Endodermal cell (in vitro differentiated cells): Measurements from ENCODE around the gene BTBD10. TPM values are rescaled to one million over a fixed set of nuclear protein-coding genes. Genes with fewer than 3 reads are reported as not detected.

Experiments
- DNase-seq: peaks from one replicate; pipeline ENCODE4 v3.0.0-alpha.2; 2017
- H3K27ac ChIP-seq: 2 replicates; pipeline ENCODE4 v1.5.1; 2013; ENCODE audit warnings: mild to moderate bottlenecking, low read depth, low read length, moderate library complexity
- H3K27me3 ChIP-seq: 2 replicates; pipeline ENCODE4 v1.6.1; 2013; ENCODE audit warnings: mild to moderate bottlenecking, low read length, moderate library complexity; ENCODE audit not compliant: insufficient read depth, control insufficient read depth, poor library complexity, severe bottlenecking
- H3K36me3 ChIP-seq: 2 replicates; pipeline ENCODE4 v1.7.0; 2013; ENCODE audit warnings: mild to moderate bottlenecking, low read length, moderate library complexity; ENCODE audit not compliant: control insufficient read depth, insufficient read depth
- H3K4me1 ChIP-seq: one replicate; pipeline ENCODE4 v1.7.0; 2013; ENCODE audit warnings: low read length; ENCODE audit not compliant: control insufficient read depth, insufficient read depth
- H3K4me3 ChIP-seq: 2 replicates; pipeline ENCODE4 v1.5.1; 2013; ENCODE audit warnings: mild to moderate bottlenecking, low read length, moderate library complexity
- H3K9ac ChIP-seq: 2 replicates; pipeline ENCODE4 v1.6.1; 2013; ENCODE audit warnings: mild to moderate bottlenecking, low read length, moderate library complexity; ENCODE audit not compliant: poor library complexity, severe bottlenecking; ENCODE audit errors: extremely low read depth
- H3K9me3 ChIP-seq: 2 replicates; pipeline ENCODE4 v1.6.1; 2013; ENCODE audit warnings: mild to moderate bottlenecking, low read length, moderate library complexity; ENCODE audit not compliant: control insufficient read depth
- H3K27ac Mint-ChIP-seq: 2 replicates; pipeline ENCODE4 v1.8.0; 2020; ENCODE audit warnings: mixed read lengths
- H3K27me3 Mint-ChIP-seq: 2 replicates; pipeline ENCODE4 v1.8.0; 2021; ENCODE audit warnings: mild to moderate bottlenecking, mixed read lengths; ENCODE audit not compliant: insufficient read depth
- H3K36me3 Mint-ChIP-seq: 2 replicates; pipeline ENCODE4 v1.8.0; 2020; ENCODE audit warnings: low read depth, mixed read lengths
- H3K4me1 Mint-ChIP-seq: 2 replicates; pipeline ENCODE4 v1.8.0; 2020; ENCODE audit warnings: mixed read lengths
- H3K4me3 Mint-ChIP-seq: 2 replicates; pipeline ENCODE4 v1.8.0; 2020; ENCODE audit warnings: mild to moderate bottlenecking, moderate library complexity, mixed read lengths
- H3K9me3 Mint-ChIP-seq: 2 replicates; pipeline ENCODE4 v1.8.0; 2020; ENCODE audit warnings: mild to moderate bottlenecking, mixed read lengths
- whole genome bisulfite sequencing, 2 experiments: methylation state at CpG; one replicate each; pipeline versions ENCODE4 v1.1.5 to v1.1.7; 2013; ENCODE audit warnings: missing lambda C conversion rate in 2 of 2, mixed read lengths in 1 of 2; ENCODE audit not compliant: insufficient coverage in 1 of 2, insufficient read length in 1 of 2; 5-methylcytosine and 5-hydroxymethylcytosine counted together
- total RNA-seq, 2 donors: library from RNA; stranded (reverse); fragmentation: NEBNext Ultra II Directional in 1 of 2; extraction: Animal tissue kit (Norgen Biotek cat#: 25700) in 1 of 2; gene quantifications; 2 replicates in 1 of 2; 3 replicates in 1 of 2; pipeline ENCODE4 v1.2.1, GENCODE V29; 2021
- TF ChIP-seq, protein P1 (sequence below): fragments of 200-600 bp; sonication (generic); conservative IDR thresholded peaks from 2 replicates; pipeline ENCODE4 v1.5.0; 2021; ENCODE audit warnings: antibody characterized with exemption, mild to moderate bottlenecking

BTBD10 gene
- total RNA-seq, 2 donors from 2014 or later, result 30.0 to 30.8 TPM

DNA sequence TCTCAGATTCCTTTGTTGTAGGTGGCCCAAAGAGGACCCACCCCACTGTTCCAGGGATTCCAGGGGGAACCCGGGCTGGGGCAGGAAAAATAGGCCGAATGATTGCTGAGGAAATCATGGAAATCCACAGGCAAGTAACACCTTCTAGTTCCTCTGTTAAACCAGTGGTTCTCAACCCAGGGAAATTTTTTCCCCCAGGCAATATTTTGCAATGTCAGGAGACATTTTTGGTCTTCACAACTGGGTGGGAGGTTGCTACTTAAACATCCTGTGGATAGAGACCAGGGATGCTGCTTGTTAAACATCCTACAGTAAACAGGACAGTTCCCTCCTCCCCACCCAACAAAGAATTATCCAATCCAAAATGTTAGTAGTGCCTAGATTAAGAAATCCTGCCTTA lies 84.7 kb downstream of the BTBD10 start:
- peaks cover 12% of the 10 kb centered on the region for H3K36me3 Mint-ChIP-seq
- no peaks in the 10 kb centered on the region for H3K4me1 Mint-ChIP-seq
- H3K27me3 Mint-ChIP-seq, result no peaks in the 10 kb centered on the region
- H3K9ac ChIP-seq, result no peak overlapping the region
- H3K27me3 ChIP-seq, result no peaks in the 10 kb centered on the region
- no peak overlapping the region for H3K4me3 Mint-ChIP-seq
- no peak for DNase-seq
- H3K27ac Mint-ChIP-seq, result no peak overlapping the region
- H3K4me3 ChIP-seq, result no peak overlapping the region
- no peaks in the 10 kb centered on the region for H3K4me1 ChIP-seq
- no peaks in the 10 kb centered on the region for H3K9me3 ChIP-seq
- peaks cover 21% of the 10 kb centered on the region for H3K36me3 ChIP-seq
- H3K9me3 Mint-ChIP-seq, result no peaks in the 10 kb centered on the region
- no peak overlapping the region for H3K27ac ChIP-seq
- TF ChIP-seq, protein P1, sequence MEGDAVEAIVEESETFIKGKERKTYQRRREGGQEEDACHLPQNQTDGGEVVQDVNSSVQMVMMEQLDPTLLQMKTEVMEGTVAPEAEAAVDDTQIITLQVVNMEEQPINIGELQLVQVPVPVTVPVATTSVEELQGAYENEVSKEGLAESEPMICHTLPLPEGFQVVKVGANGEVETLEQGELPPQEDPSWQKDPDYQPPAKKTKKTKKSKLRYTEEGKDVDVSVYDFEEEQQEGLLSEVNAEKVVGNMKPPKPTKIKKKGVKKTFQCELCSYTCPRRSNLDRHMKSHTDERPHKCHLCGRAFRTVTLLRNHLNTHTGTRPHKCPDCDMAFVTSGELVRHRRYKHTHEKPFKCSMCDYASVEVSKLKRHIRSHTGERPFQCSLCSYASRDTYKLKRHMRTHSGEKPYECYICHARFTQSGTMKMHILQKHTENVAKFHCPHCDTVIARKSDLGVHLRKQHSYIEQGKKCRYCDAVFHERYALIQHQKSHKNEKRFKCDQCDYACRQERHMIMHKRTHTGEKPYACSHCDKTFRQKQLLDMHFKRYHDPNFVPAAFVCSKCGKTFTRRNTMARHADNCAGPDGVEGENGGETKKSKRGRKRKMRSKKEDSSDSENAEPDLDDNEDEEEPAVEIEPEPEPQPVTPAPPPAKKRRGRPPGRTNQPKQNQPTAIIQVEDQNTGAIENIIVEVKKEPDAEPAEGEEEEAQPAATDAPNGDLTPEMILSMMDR, result no peak
- 95 to 100% methylated on average over 2 of the region's 2 CpGs for WGBS, 2 experiments

DNA sequence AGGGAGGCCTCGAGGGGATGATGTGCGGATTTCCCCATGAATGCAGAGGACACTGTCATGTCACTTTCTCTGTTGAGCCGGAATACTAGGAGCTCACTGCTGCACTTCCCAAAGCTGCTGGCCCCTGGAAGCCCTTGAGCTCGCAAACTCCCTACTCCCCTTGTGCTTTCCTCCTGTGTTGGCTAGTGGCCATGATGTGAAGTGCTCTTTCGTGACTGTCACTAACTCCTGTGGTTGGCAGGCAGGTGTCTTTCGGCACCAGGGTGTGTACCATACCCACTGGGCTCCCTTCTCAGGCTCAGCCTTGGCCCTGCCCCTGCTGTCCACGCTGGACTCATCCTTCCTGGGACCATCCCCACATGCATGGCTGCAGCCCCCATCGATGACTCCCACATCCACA lies 86.2 kb downstream of the BTBD10 start:
- H3K27me3 Mint-ChIP-seq, result no peaks in the 10 kb centered on the region
- H3K27ac ChIP-seq, result no peak overlapping the region
- H3K4me1 ChIP-seq, result no peaks in the 10 kb centered on the region
- H3K9me3 Mint-ChIP-seq, result no peaks in the 10 kb centered on the region
- H3K4me1 Mint-ChIP-seq, result no peaks in the 10 kb centered on the region
- 92 to 95% methylated on average over 7 to 8 of the region's 8 CpGs for WGBS, 2 experiments
- H3K36me3 ChIP-seq, result peaks cover 12% of the 10 kb centered on the region
- TF ChIP-seq, protein P1, result no peak
- H3K9ac ChIP-seq, result no peak overlapping the region
- DNase-seq, result no peak
- H3K27ac Mint-ChIP-seq, result no peak overlapping the region
- H3K9me3 ChIP-seq, result no peaks in the 10 kb centered on the region
- H3K36me3 Mint-ChIP-seq, result peaks cover 5% of the 10 kb centered on the region
- H3K27me3 ChIP-seq, result no peaks in the 10 kb centered on the region
- H3K4me3 ChIP-seq, result no peak overlapping the region
- H3K4me3 Mint-ChIP-seq, result no peak overlapping the region

DNA sequence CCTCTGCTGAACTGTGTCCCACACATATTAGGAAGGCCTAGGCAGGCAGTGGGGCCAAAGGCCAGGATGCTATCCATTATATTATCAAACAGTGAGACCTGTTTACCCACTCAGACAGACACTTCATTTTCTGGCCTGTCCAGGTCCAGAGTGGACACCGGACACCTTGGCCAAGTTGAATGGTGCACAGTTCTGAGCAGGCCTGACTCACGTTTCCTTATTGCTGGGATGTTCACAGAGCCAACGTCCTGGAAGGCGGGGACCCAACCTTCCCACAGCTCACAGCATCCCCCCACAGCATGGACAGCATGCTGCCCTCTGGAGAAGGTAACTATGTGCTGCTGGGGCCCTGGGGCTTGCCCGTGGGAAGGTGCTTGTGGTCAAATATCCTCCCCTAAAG lies 86.6 kb downstream of the BTBD10 start:
- Mint-ChIP-seq H3K9me3 (no peaks in the 10 kb centered on the region), H3K36me3 (peaks cover 3% of the 10 kb centered on the region)
- WGBS, 2 experiments, result 93% methylated on average over 3 to 5 of the region's 5 CpGs

More for the DNA sequence above, 86.6 kb downstream of the BTBD10 start:
- no peak overlapping the region for H3K27ac ChIP-seq
- no peak overlapping the region for H3K4me3 ChIP-seq
- H3K9me3 ChIP-seq, result no peaks in the 10 kb centered on the region
- no peak overlapping the region for H3K4me3 Mint-ChIP-seq
- H3K9ac ChIP-seq, result no peak overlapping the region
- H3K4me1 ChIP-seq, result no peaks in the 10 kb centered on the region
- H3K27me3 Mint-ChIP-seq, result no peaks in the 10 kb centered on the region
- H3K4me1 Mint-ChIP-seq, result no peaks in the 10 kb centered on the region
- no peak overlapping the region for H3K27ac Mint-ChIP-seq
- TF ChIP-seq, protein P1, result no peak
- DNase-seq, result no peak
- no peaks in the 10 kb centered on the region for H3K27me3 ChIP-seq
- peaks cover 8% of the 10 kb centered on the region for H3K36me3 ChIP-seq
